Activated CD4-positive, alpha-beta T cell treated with anti-CD3 and anti-CD28 coated beads for 24 hours (primary cell): ENCODE results near the gene SOX6.
"Not testable (repeated sequence)": the region's sequence is repeated elsewhere in the genome, so short reads cannot be mapped to it uniquely, and the experiment has no call there.

Experiments used
- DNase-seq, 2 donors: peaks; one replicate each; pipeline ENCODE4 v3.0.0-alpha.2; 2020; ENCODE audit warnings: low read depth in 2 of 2

The SOX6 gene

DNA sequence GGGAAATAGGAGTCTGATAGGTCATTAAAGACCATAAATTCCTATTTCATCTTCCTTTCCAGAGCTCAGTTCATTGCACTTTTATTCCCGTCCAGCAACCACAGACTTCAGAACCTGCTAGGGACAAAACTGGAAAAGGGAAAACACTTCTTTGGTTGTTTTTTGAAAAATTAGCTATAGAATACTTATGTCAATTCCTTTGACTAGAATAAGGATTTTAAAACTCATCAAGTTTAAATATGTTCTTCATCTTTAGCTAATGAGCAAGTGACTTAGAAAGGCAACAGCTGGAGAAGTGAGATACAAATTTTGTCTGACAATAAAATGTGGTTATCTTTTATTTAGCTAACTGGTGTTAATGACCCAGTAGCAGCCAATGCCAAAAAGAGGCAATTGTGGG, 206.9 kb downstream of the SOX6 start:
- no peak for DNase-seq

DNA sequence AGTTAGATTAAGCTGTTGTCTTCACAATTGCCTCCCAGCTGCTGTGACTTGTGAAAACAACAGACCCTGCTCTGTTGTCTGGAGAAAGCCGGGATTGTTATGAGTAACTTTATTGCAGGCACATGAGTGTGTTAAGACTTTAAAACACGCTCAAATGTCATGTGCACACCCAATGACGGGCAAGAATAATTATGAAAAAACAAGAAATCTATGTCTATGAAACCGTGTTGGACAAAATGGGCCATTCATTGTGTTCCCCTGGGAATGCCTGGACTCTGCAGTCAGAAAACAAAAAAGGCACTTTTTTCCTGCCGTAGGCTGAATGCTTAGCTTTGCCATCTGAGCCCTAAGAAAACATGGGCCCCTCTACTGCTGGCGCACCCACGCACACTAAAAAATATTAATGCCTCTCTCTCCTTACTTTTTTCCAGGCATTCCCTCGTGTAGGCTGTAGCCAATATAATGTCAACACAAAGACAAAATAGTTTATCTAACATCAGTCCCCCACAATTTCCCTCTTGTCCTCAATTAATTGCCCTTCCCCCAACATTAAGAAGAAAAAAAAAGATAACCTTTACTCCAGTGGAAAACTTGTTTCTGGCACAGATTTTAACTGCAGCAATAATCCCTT, 207.9 kb downstream of the SOX6 start:
- no peak for DNase-seq

DNA sequence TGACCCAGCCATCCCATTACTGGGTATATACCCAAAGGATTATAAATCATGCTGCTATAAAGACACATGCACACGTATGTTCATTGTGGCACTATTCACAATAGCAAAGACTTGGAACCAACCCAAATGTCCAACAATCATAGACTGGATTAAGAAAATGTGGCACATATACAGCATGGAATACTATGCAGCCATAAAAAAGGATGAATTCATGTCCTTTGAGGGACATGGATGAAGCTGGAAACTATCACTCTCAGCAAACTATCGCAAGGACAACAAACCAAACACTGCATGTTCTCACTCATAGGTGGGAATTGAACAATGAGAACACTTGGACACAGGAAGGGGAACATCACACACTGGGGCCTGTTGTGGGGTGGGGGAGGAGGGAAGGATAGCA, 209.4 kb downstream of the SOX6 start:
- DNase-seq: not testable (repeated sequence)

DNA sequence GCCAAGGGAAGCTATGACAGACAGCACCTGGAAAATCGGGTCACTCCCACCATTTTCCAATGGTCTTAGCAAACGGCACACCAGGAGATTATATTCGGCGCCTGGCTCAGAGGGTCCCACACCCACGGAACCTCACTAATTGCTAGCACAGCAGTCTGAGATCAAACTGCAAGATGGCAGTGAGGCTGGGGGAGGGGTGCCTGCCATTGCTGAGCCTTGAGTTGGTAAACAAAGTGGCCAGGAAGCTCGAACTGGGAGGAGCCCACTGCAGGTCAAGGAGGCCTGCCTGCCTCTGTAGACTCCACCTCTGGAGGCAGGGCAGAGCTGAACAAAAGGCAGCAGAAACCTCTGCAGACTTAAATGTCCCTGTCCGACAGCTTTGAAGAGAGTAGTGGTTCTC, 214.7 kb downstream of the SOX6 start:
- DNase-seq: not testable (repeated sequence)

DNA sequence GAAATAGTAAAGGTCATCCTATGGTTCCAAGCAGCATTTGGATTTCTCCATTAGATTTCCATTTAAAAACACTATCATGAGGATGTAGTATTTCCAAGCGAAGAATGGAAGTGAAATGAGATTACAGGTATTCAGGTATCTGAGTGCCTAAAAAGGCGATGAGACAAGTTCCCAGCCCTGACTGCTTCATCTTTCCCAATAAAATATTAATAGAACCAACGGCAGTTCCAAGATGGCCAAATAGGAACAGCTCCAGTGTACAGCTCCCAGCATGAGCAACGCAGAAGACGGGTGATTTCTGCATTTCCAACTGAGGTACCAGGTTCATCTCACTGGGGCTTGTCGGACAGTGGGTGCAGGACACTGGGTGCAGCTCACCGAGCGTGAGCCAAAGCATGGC, 215.2 kb downstream of the SOX6 start:
- DNase-seq: not testable (repeated sequence)

DNA sequence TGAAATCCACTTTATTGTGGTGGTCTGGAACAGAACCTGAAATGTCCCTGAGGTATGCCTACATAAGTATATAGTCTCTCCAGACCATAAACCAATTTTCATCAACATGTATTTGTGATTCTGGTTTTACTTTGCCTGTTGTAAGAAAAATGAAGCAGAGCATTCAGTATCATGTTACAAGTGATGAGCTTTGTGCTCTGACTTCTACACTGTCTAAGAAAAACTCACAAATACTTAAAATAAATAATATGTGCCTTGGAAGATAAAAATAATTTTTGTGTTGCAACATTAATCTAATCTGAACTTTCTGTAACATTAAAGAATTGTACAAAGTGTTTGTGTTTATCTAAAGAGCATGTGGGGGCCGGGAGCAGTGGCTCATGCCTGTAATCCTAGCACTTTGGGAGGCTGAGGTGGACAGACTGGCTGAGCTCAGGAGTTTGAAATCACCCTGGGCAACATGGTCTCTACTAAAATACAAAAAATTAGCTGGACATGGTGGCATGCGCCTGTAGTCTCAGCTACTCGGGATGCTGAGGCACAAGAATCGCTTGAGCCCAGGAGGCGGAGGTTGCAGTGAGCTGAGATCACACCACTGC, 219.5 kb downstream of the SOX6 start:
- no peak for DNase-seq

DNA sequence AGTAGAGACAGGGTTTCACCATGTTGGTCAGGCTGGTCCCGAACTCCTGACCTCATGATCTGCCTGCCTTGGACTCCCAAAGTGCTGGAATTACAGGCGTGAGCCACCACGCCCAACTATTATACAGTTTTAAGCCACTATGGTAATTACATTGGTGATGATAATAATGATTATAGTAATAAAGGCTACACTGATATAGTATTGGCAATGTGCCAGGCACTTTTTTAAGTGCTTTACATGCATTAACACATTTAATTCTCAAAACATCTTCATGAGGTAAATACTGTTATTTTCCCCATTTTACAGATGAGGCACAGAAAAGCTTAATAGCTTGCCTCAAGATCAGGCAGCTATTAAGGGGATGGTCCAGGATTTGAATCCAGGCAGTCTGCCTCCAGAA, 222.5 kb downstream of the SOX6 start:
- no peak for DNase-seq

DNA sequence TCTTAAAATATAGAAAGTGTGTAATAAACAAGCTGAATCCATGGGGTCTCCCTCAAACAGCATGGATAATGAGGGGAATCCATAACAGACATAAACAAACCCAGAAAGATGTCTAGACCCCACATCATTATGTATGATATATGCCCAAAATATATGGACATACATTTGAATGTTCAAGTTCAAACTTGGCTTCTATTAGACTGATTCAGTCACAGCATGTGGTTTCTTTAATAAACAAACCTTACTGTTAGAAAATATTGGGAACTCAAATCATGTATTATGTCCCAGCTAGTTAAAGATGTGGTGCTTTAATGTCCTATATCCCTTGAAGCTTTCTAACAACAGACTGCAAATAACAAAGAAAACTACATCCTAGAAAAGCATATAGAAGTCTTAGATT, 228.6 kb downstream of the SOX6 start:
- DNase-seq: no peak

DNA sequence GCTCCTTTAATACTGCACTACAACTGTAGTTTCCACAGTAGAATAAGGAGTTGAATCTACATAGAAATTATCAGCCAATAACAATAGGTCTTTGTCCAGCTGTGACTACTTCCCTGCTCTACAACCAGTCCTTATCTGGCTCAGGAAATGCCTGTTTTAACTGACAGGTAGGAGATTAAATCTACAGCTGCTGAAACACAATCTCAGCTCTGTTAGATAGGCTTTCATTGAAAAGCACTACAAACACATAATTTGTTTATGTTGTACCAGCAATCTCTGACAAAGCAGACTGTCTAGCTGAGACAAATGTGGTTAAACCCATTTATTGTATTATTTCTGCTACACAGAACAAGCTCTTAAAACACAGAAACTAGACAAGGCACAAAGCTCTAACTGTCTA, 230.0 kb downstream of the SOX6 start:
- no peak for DNase-seq

DNA sequence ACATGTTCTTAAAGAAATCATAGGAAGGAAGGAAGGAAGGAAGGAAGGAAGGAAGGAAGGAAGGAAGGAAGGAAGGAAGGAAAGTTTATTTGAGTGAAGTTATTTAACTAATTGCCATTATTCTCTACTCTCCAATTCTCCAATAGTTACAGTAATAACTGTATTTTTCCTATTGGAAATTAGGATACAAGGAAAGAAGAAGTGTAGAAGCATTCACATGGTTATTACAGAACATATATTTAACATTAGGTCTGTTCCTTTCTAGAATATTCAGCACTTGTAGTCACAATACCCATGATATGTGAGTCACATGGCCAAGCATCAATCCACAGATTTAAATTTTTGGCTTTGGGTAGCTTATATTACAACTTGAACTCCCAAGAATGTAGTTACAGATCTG, 230.6 kb downstream of the SOX6 start:
- no peak for DNase-seq

DNA sequence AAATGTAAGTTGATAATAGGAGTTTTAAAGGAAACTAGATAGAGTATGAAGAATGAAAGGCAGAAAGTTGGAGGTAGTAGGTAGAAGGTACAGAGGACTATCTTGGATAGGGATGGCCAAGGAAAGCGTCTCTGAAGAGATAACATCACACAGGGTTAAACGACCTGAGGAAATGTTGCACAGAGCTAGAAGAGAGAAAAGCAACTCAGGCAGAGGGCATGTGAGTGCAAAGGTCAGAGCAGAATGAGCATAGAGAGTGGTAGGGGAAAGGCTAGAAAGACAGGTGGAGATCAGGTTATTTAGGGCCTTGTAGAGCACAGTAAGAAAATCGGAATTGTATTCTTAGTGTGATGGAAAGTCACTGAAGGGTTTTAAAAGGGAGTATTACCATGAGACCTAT, 232.0 kb downstream of the SOX6 start:
- no peak for DNase-seq

DNA sequence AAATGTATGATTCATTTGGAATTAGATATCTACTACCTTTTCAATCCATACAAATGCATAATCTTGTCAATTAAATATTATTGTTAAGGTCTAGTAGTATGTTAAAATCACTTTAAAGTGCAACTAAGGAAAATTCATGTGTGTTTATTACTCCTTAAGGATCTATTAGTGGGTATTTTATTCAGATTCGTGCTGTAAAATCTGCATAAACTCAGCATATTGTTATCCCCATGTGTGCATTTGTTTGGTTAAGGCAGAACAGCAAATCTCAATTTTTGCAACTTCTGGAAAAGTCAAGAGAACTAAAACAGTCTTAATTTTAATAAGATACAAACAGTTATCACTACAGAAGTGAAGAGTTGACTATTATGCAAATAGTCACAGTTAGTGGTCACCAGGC, 234.5 kb downstream of the SOX6 start:
- DNase-seq: no peak

DNA sequence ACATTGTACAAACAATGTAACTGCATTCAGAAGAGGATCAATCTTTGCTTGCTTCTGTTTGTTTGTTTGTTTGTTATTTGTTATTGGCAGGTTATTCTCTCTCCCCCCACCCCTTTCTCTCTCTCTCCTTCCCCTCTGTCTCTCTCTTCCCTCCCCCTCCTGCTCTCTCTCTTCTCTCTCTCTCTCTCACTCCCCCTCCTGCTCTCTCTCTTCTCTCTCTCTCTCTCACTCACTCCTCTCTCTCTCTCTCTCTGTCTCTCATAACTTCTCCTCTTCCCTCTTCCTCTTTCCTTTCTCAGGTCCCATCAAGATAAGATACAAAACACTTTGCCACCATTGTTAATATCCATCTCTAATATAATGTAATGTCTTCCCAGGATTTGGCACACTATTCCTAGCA, 236.3 kb downstream of the SOX6 start:
- no peak for DNase-seq

DNA sequence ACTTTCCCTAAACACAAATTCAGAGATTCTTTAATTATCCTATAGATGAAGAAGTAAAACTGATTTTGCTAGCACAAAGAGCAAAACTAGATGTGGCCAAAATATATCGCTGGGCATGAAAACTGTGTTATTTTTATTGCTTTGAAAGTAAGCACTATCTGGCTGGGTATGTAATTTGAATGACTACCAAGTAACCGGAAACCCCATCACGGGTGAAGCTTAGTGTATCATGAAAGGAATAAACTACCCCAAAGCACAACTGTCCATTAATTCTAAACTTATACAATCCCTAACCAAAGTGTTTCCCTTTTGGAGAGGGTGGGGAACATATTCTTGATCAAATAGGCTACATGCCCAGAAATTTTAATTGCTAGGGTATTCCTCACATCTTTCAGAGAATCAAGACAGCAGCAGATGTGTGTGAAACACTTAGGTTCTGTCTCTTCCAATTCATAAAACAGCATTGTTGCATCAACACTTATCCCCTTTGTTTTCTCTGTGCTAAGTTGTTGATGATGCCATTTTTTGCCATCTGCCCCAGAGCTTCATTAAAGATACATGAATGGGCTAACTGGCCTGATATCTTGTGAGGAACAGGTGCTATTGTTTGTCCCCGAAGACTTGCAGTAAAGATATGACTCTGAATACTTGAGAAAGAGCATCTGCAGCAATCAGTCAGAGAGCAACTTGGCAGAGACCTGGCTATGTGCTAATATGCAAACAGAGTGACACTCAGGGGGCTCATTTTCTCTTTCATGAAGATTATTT, 238.2 kb downstream of the SOX6 start:
- DNase-seq: no peak

DNA sequence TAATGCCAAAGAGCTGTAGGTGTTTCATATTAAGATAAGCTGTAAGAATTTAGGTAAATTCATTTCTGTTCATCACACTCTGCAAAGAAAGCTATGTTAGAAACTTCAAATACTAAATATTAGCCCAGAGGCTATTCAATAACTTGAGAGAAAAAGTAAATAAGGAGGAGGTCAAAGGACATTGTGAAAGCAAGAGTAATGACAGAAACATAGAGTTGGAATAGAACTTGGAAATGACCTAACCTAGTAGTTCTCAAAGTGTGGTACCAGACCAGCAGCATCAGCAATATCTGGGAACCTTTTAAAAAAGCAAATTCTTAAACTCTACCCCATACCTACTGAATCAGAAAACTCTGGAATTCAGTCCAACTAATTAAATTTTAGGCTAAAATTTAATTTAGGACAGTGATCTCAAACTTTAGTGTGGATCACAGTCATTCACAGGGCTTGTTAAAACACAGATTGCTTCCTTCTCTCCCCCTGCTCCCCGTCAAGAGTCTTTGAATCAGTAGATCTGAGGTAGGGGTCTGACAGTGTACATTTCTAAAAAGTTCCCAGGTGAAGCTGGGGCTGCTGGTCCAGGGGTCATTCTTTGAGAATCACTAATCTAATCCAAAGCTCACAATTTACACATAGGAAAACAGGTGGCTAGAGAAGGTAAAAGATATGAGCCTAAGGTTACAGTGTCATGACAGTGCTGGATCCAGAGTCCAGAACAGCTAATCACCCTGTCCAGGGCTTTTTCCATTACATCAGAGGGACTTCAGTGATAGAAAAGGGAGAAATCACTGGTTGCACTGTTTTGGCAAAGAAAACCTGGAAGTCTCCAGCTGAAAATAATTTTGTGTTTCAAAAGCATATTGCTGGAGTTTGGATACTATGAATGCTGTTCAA, 241.1 kb downstream of the SOX6 start:
- no peak for DNase-seq

DNA sequence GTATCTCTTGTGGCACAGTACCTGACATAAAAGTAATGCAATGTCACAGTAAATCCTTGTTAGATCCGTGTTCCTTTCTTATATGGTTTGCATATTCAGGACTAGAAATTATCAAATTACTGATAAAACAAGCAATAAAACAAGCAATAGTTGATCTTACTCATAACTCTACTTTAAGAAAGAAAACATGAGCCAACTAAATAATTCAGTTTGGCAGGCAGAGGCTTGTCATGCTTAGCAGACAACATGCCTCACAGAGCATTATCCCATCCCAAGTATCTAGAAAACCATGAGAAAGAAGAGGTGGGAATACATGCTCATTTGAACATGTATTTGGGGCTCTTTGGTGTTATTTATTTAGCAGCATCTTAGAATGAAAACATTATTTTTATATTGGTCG, 241.9 kb downstream of the SOX6 start:
- no peak for DNase-seq

DNA sequence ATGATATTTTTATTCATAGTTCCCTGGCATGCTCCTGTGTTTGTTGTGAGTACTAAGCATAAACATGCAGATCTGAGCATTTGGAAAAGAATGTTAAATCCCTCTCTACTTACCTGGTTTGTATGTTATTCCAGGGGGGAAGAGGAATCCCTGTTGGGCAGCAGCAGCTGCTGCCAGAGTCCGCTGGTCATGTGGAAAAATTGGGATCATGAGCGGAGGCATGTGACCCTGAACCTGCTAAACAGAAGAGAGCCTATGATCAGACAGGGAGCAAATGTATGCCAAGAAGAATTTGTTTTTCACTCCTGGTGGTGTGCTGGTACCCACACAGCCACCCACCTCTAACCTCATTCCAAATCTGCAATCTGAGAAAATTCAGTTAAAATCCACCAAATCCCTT, 244.7 kb downstream of the SOX6 start:
- DNase-seq: no peak

DNA sequence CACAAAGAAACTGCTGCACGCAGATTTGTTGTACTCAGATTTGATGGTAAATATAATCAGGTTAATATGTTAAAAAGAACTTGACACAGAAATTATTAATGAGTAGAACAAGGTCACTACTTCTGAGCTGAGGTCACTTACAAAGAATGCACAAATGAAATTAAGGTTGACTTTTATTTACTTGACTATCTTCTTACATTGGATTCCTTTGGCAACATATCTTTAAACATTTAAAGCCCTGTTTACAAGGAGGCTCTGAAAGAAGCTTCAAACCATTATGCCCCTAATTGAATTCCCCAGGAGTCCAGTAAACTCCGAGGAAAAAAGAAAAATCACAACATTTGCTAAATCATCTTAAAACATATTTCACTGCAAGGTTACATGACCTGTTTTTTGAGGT, 245.5 kb downstream of the SOX6 start:
- DNase-seq: no peak

DNA sequence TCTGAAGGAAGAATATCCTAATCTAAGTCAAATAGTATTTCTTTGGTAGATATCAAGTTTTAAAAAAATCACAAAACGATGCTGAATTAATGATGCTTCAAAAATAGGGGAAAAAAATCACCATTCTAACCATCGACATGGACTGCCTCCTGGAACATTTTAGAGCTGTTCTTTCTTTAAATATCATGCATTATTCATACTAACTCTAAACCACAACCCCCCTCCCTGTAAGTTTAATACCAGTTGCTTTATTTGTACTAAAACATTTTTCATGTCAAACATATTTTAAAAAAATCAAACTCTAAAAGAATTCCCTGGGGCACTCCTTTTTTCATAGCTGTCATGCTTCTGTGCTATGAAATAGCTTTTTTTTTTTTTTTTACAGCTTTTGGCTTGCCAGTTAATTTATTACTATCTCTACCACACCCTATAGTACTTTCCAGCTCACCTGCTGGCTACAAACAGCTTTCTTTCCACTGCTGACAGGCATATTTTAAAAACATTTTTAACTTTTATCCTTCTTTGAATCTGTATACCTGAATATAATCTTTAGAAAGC, 256.9 kb downstream of the SOX6 start:
- DNase-seq: no peak

DNA sequence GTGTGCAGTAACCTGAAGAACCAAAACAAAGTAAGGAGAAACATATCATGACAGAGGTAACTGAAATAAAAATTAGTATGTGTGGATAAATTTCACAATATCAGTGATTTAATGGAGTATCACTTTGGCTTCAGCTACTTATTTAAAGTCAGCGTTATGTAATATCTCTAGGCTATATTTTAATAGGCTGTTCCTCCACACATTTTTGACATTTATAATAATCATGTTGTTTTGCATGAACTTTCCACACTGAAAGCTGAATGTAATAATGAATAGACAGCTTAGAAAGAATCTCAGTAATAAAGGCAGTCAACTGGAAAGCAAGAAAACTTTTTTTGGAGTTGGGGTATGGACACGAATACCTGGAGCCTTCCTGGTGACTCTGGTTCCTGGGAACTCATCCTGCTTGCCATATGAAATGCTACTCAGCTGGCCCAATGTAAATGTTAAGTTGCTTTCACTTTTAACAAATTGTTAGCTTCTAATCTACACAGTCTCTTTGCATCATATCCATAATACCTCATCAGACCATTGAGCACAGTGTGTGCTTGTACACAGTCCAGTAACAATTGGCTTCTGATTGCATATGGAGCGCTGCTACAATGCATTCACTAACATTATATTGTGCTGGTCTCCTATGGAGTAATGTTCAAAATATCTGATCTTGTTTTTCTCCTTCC, 257.7 kb downstream of the SOX6 start:
- DNase-seq: no peak

DNA sequence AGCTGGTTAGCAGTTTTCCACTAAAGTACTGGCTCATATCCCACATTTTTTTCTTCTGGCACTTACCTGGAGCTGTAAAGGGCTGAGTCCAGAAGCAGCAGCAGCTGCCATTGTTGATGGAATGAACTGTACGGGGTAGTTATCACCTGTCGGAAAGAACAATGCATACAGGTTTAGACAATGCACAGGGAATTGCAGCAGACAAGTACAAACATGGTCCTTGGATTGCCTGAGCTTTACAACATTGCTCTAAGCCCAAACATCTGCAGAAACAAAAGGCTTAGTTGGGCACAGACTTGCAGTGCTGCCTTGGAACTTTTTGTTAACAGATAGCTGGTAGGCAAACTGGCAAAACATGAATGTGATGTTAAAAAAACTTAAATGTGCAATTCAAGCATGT, 258.8 kb downstream of the SOX6 start:
- DNase-seq: no peak
